Endothelial cell of umbilical vein (primary cell): ENCODE measurements around the gene SFXN3. TPM values are rescaled to one million over a fixed set of nuclear protein-coding genes. Genes with fewer than 3 reads are reported as not detected.

Experiments
- BruUV-seq: library from RNA; stranded (reverse); fragments of 400-500 nt; replicated peaks from 2 replicates; lab custom pipeline; 2021; lab: Mats Ljungman, UMichigan
- CTCF ChIA-PET: fragments of 300-600, 350-600 bp; sonication (Branson Sonifier 250); formaldehyde crosslinking; loops from one replicate; lab custom pipeline; 2021; ENCODE audit warnings: antibody characterized with exemption, inconsistent platforms; lab: Charles Lee
- POLR2A ChIA-PET: fragments of 300-600, 350-600 bp; sonication (Branson Sonifier 250); formaldehyde crosslinking; loops from one replicate; lab custom pipeline; 2021; ENCODE audit warnings: antibody characterized with exemption, inconsistent platforms; lab: Charles Lee
- DNase-seq: peaks from one replicate; pipeline ENCODE4 v3.0.0-alpha.2; 2011; ENCODE audit warnings: low read depth, low spot score
- FAIRE-seq: peaks from 2 replicates; lab custom pipeline; 2011; peaks lifted over from hg19 to GRCh38; lab: Jason Lieb, UNC
- H2AFZ ChIP-seq: 2 replicates; pipeline ENCODE4 v1.6.0; 2012; ENCODE audit warnings: low read depth, low read length, control low read depth, inconsistent platforms
- H3K27ac ChIP-seq: 2 replicates; pipeline ENCODE4 v1.5.1; 2011; ENCODE audit warnings: low read depth, mild to moderate bottlenecking, control low read depth, low read length, moderate library complexity; ENCODE audit not compliant: insufficient read depth
- H3K27me3 ChIP-seq, 2 experiments: 2 replicates each; pipeline versions ENCODE4 v1.6.0 to v1.6.1; 2011; ENCODE audit warnings: low read length in 2 of 2, mixed read lengths in 1 of 2; ENCODE audit not compliant: control insufficient read depth in 2 of 2, insufficient read depth in 2 of 2
- H3K36me3 ChIP-seq, 2 experiments: 2 replicates in 1 of 2; 3 replicates in 1 of 2; pipeline ENCODE4 v1.5.1; 2011; ENCODE audit warnings: low read length in 2 of 2, mild to moderate bottlenecking in 1 of 2, moderate library complexity in 1 of 2; ENCODE audit not compliant: control insufficient read depth in 2 of 2, insufficient read depth in 2 of 2; ENCODE audit errors: extremely low read depth in 1 of 2
- H3K4me1 ChIP-seq: 3 replicates; pipeline ENCODE4 v1.5.1; 2011; ENCODE audit warnings: mild to moderate bottlenecking, low read length; ENCODE audit not compliant: control insufficient read depth, insufficient read depth; ENCODE audit errors: extremely low read depth
- H3K4me2 ChIP-seq: 2 replicates; pipeline ENCODE4 v1.6.1; 2011; ENCODE audit warnings: low read length, control low read depth, mixed read lengths; ENCODE audit not compliant: insufficient read depth
- H3K4me3 ChIP-seq, 3 experiments: fragments of 200-600 bp in 1 of 3; sonication (generic), shearing (Covaris generic) in 1 of 3; replicated peaks in 1 of 3; 2 replicates each; pipeline ENCODE4 v1.5.1; 2011 to 2016; ENCODE audit warnings: control low read depth in 3 of 3, low read length in 3 of 3, mild to moderate bottlenecking in 2 of 3, inconsistent platforms in 1 of 3, low read depth in 1 of 3, moderate library complexity in 1 of 3; ENCODE audit not compliant: insufficient read depth in 1 of 3
- H3K79me2 ChIP-seq: 2 replicates; pipeline ENCODE4 v1.6.0; 2012; ENCODE audit warnings: low read length, inconsistent platforms; ENCODE audit not compliant: control insufficient read depth, insufficient read depth
- H3K9ac ChIP-seq: replicated peaks from 2 replicates; pipeline ENCODE3; 2011; ENCODE audit warnings: low read length, control low read depth; ENCODE audit not compliant: insufficient read depth; ENCODE audit errors: extremely low read depth
- H3K9me1 ChIP-seq: replicated peaks from 3 replicates; pipeline ENCODE4 v1.6.0; 2011; ENCODE audit warnings: mild to moderate bottlenecking, low read length; ENCODE audit not compliant: control insufficient read depth, insufficient read depth; ENCODE audit errors: extremely low read depth
- H3K9me3 ChIP-seq: replicated peaks from 2 replicates; pipeline ENCODE4 v1.5.1; 2012; ENCODE audit warnings: low read length, inconsistent platforms; ENCODE audit not compliant: control insufficient read depth, insufficient read depth
- H4K20me1 ChIP-seq: replicated peaks from 2 replicates; pipeline ENCODE3; 2011; ENCODE audit warnings: mild to moderate bottlenecking, low read length; ENCODE audit not compliant: control insufficient read depth, insufficient read depth; ENCODE audit errors: extremely low read depth
- EZH2 ChIP-seq: IDR thresholded peaks from 2 replicates; pipeline ENCODE4 v1.6.1; 2012; ENCODE audit warnings: borderline replicate concordance, low read depth, mild to moderate bottlenecking, moderate library complexity, low read length, inconsistent platforms; ENCODE audit not compliant: severe bottlenecking
- FOS ChIP-seq: IDR thresholded peaks from 2 replicates; pipeline ENCODE4 v1.6.1; 2011; ENCODE audit warnings: mild to moderate bottlenecking, low read length, moderate library complexity, borderline replicate concordance; ENCODE audit not compliant: insufficient read depth
- JUN ChIP-seq: IDR thresholded peaks from 2 replicates; pipeline ENCODE4 v1.6.1; 2011; ENCODE audit warnings: borderline replicate concordance, low read depth; ENCODE audit not compliant: insufficient read length, insufficient read depth
- MYC ChIP-seq: IDR thresholded peaks from one replicate; pipeline ENCODE4 v1.6.1; 2011; ENCODE audit warnings: mild to moderate bottlenecking, low read depth, low read length
- POLR2A ChIP-seq: IDR thresholded peaks from 2 replicates; pipeline ENCODE4 v1.6.1; 2012; ENCODE audit warnings: low read depth, mild to moderate bottlenecking, control low read depth, low read length
- POLR2AphosphoS5 ChIP-seq: IDR thresholded peaks from 2 replicates; pipeline ENCODE4 v1.6.1; 2012; ENCODE audit warnings: low read depth, mild to moderate bottlenecking, control low read depth, low read length, moderate library complexity; ENCODE audit not compliant: insufficient read depth
- dilution Hi-C: fragments of 300-500 bp; cut with MboI; formaldehyde crosslinking; loops from one replicate; pipeline ENCODE4 v1.15.0; 2019; ENCODE audit warnings: low sequenced_read_pairs; ENCODE audit not compliant: extremely low pct_ligation_motif_present
- intact Hi-C: fragments of 100-400 bp; cut with micrococcal nuclease; formaldehyde crosslinking; loops from one replicate; pipeline ENCODE4 v1.10.0; 2022
- polyA plus RNA-seq, 4 experiments: library from polyadenylated mRNA; depleted of rRNA in 3 of 4; stranded (reverse) in 3 of 4; unstranded in 1 of 4; fragments of >200 nt; gene quantifications; 2 replicates each; pipeline versions ENCODE4 v1.2.1 to v1.2.3, GENCODE V29; 2011 to 2012; ENCODE audit warnings: missing spikeins in 1 of 4
- total RNA-seq: library from RNA; stranded (reverse); gene quantifications from 2 replicates; pipeline ENCODE4 v1.2.3, GENCODE V29; 2021
- TF ChIP-seq, protein P1 (sequence below): IDR thresholded peaks from 2 replicates; pipeline ENCODE4 v1.6.1; 2011; ENCODE audit not compliant: insufficient read depth, insufficient read length
- TF ChIP-seq, protein P2 (sequence below), 2 donors: IDR thresholded peaks; 1 replicate in 1 of 2; 2 replicates in 1 of 2; pipeline ENCODE4 v1.5.1; 2011; ENCODE audit warnings: low read length in 2 of 2, mild to moderate bottlenecking in 2 of 2, moderate library complexity in 2 of 2, control low read depth in 1 of 2, inconsistent platforms in 1 of 2, low read depth in 1 of 2; ENCODE audit not compliant: insufficient read depth in 1 of 2; ENCODE audit errors: extremely low read depth in 1 of 2

The SFXN3 gene
- total and polyA plus RNA-seq, 2 donors (not counting 3 experiments of a cell fraction or from before 2014, with no cell fraction given): 83.1 to 117 TPM

DNA sequence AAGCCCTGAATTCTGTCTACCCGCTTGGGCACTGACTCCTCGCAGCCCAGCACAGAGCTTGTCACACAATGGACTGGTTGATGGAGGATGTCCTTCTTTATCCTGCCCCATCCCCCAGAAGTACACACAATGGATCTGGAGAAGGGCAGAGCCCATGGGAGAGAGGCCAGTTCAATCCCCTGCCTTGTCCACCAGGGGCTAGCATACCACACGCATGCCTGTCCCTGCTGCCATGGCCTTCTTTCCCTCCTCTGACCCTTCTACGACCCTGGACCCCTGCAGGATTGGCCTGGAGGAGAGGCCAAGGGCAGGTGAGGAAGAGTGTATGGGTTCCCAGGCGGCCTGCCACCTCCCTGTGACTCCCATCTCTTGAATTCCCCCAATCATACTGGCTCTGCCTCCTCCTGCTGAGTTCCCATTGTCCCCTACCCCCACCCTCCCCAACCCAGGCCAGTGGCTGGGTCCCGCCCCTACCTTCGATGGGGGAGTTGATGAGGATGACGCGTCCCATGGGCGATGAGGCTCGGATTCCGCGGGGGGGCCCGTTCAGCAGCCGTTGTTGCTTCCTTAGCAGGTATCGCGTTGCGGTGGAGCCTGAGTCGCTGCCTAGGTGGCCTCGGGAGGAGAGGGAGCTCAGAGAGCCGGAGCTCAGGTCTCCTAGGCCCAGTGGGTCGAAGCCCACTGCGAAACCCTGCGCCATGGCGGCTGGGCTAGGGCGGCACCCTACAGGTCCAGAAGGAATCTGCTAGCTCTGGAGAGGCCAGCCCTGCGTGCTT, 1.3 kb upstream of the SFXN3 start:
- Histone ChIP-seq H3K27ac (no peak overlapping the region), H3K27me3 (peaks cover 0 to 9% of the 10 kb centered on the region in 2 experiments), H3K4me2 (no peak overlapping the region), H3K9ac (no peak overlapping the region), H3K36me3 (peaks cover 0 to under 1% of the 10 kb centered on the region in 2 experiments), H4K20me1 (no peaks in the 10 kb centered on the region), H3K9me1 (no peaks in the 10 kb centered on the region), H3K4me3 (no peak overlapping the region), H3K9me3 (no peaks in the 10 kb centered on the region), H3K79me2 (peaks cover 11% of the 10 kb centered on the region), H2AFZ (no peak overlapping the region), H3K4me1 (peaks cover 16% of the 10 kb centered on the region)
- ChIA-PET POLR2A (no interaction called here), CTCF (interaction anchor here (1.0 to 6.3 kb wide), 9 partner anchors 11 to 112 kb away, joined by 3 to 74 read pairs (median 12); partner anchors contain the start of gene LZTS2)
- TF ChIP-seq, protein P1, sequence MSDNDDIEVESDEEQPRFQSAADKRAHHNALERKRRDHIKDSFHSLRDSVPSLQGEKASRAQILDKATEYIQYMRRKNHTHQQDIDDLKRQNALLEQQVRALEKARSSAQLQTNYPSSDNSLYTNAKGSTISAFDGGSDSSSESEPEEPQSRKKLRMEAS: no peak
- TF ChIP-seq JUN: no peak
- TF ChIP-seq POLR2A: no peak
- TF ChIP-seq MYC: no peak
- TF ChIP-seq, protein P2, sequence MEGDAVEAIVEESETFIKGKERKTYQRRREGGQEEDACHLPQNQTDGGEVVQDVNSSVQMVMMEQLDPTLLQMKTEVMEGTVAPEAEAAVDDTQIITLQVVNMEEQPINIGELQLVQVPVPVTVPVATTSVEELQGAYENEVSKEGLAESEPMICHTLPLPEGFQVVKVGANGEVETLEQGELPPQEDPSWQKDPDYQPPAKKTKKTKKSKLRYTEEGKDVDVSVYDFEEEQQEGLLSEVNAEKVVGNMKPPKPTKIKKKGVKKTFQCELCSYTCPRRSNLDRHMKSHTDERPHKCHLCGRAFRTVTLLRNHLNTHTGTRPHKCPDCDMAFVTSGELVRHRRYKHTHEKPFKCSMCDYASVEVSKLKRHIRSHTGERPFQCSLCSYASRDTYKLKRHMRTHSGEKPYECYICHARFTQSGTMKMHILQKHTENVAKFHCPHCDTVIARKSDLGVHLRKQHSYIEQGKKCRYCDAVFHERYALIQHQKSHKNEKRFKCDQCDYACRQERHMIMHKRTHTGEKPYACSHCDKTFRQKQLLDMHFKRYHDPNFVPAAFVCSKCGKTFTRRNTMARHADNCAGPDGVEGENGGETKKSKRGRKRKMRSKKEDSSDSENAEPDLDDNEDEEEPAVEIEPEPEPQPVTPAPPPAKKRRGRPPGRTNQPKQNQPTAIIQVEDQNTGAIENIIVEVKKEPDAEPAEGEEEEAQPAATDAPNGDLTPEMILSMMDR (IDR thresholded peaks at IDR 0.05; ENCODE audit: extremely low read depth in 1 of 2, insufficient read depth in 1 of 2, low read depth in 1 of 2, low read length in 2 of 2): peak in 1 of 2 donors; percentile 35
- no peak for TF ChIP-seq POLR2AphosphoS5
- no peak for TF ChIP-seq FOS
- no peak for TF ChIP-seq EZH2
- intact Hi-C loops (loop anchor here (5.0 kb wide), 1 partner anchor 38 kb away; no protein-coding TSS in a partner anchor), dilution Hi-C loops (no loop called here)
- FAIRE-seq (no peak), DNase-seq (no peak)
- no TSS peak for BruUV-seq
